K562 (cell line): ENCODE measurements around the gene MYO18A. TPM values are rescaled to one million over a fixed set of nuclear protein-coding genes. Genes with fewer than 3 reads are reported as not detected.

Experiments used
- HMGXB4 ChIP-seq: sonication (generic); formaldehyde crosslinking; IDR thresholded peaks from 2 replicates; pipeline ENCODE4 v1.8.1; 2023; ENCODE audit warnings: mild to moderate bottlenecking, missing genetic modification reagents
- NFYB ChIP-seq: IDR thresholded peaks from 2 replicates; pipeline ENCODE4 v1.6.1; 2011; ENCODE audit warnings: mild to moderate bottlenecking, moderate library complexity; ENCODE audit not compliant: insufficient read length; ENCODE audit errors: extremely low read depth
- NONO ChIP-seq, 2 experiments: fragments of 200-400 bp in 1 of 2; fragments of 450-650 bp in 1 of 2; formaldehyde crosslinking in 1 of 2; IDR thresholded peaks; 2 replicates each; pipeline ENCODE4 v1.6.1; 2017; ENCODE audit warnings: low read depth in 2 of 2, mild to moderate bottlenecking in 2 of 2, moderate library complexity in 2 of 2, low read length in 1 of 2
- PCBP1 ChIP-seq: fragments of 200-400 bp; formaldehyde crosslinking; IDR thresholded peaks from 2 replicates; pipeline ENCODE4 v1.6.1; 2018; ENCODE audit warnings: mild to moderate bottlenecking, low read depth, low read length; ENCODE audit not compliant: poor library complexity, severe bottlenecking
- PHB2 ChIP-seq: fragments of 450-650 bp; IDR thresholded peaks from 2 replicates; pipeline ENCODE4 v1.6.1; 2017; ENCODE audit warnings: low read depth
- PRMT5 ChIP-seq: sonication (generic); formaldehyde crosslinking; IDR thresholded peaks from 2 replicates; pipeline ENCODE4 v1.5.0; 2020; ENCODE audit warnings: missing genetic modification reagents
- TAF15 ChIP-seq: fragments of 200-400 bp; formaldehyde crosslinking; IDR thresholded peaks from 2 replicates; pipeline ENCODE4 v1.6.1; 2017; ENCODE audit warnings: mild to moderate bottlenecking, low read depth, low read length, moderate library complexity
- ZNF3 ChIP-seq: fragments of 250-450 bp; sonication (Bioruptor Pico); IDR thresholded peaks from 2 replicates; pipeline ENCODE4 v1.5.0; 2021; ENCODE audit warnings: mild to moderate bottlenecking, moderate library complexity
- ZNF384 ChIP-seq: IDR thresholded peaks from 2 replicates; pipeline ENCODE4 v1.6.1; 2012; ENCODE audit warnings: low read depth, low read length, improper control_type of control experiment
- ZNF408 ChIP-seq: fragments of 250-450 bp; sonication (Bioruptor Pico); IDR thresholded peaks from 2 replicates; pipeline ENCODE4 v1.4.0; 2020; ENCODE audit warnings: low read depth, mild to moderate bottlenecking, moderate library complexity
- ZNF785 ChIP-seq: fragments of 250-450 bp; sonication (Bioruptor Pico); IDR thresholded peaks from 2 replicates; pipeline ENCODE4 v1.4.0; 2020; ENCODE audit warnings: mild to moderate bottlenecking
- polyA plus RNA-seq, 8 experiments: library from polyadenylated mRNA; depleted of rRNA in 4 of 8; stranded (reverse) in 5 of 8; unstranded in 3 of 8; fragments of >200 nt; fragmentation: Nextera tagmentation in 2 of 8; fragmentation: Illumina TruSeq in 1 of 8; extraction: Ambion mirVana in 2 of 8; extraction: Trizol in 1 of 8; gene quantifications; 2 replicates each; pipeline versions ENCODE4 v1.2.1 to v1.2.3, GENCODE V29; 2011 to 2014; ENCODE audit warnings: inconsistent platforms in 1 of 8, missing spikeins in 1 of 8
- total RNA-seq, 7 experiments: library from RNA; depleted of rRNA in 6 of 7; stranded (reverse); fragments of >200 nt in 6 of 7; fragmentation: Illumina TruSeq in 2 of 7; extraction: Trizol in 2 of 7; gene quantifications; 2 replicates each; pipeline versions ENCODE4 v1.2.1 to v1.2.3, GENCODE V29; 2011 to 2021; ENCODE audit warnings: low replicate concordance in 1 of 7
- TF ChIP-seq, protein P1 (sequence below): fragments of 450-650 bp; IDR thresholded peaks from 2 replicates; pipeline ENCODE4 v1.6.1; 2016
- TF ChIP-seq, protein P2 (sequence below): sonication (generic); formaldehyde crosslinking; IDR thresholded peaks from 2 replicates; pipeline ENCODE4 v1.8.0; 2022; ENCODE audit warnings: missing genetic modification reagents, mild to moderate bottlenecking, borderline replicate concordance
- TF ChIP-seq, protein P3 (sequence below): fragments of 450-650 bp; formaldehyde crosslinking; IDR thresholded peaks from 2 replicates; pipeline ENCODE4 v1.4.0; 2020; ENCODE audit warnings: mild to moderate bottlenecking, mixed read lengths
- TF ChIP-seq, protein P4 (sequence below), 2 experiments: fragments of 450-650 bp; IDR thresholded peaks; 2 replicates each; pipeline ENCODE4 v1.6.1; 2016
- TF ChIP-seq, protein P5 (sequence below), 3 experiments: fragments of 200-800 bp in 1 of 3; sonication (Bioruptor generic) in 1 of 3; sonication (generic) in 1 of 3; formaldehyde crosslinking in 1 of 3; IDR thresholded peaks; 2 replicates each; pipeline versions ENCODE4 v1.6.1 to v1.8.0; 2016 to 2022; ENCODE audit warnings: mild to moderate bottlenecking in 2 of 3, missing compliant biosample characterization in 2 of 3, missing genetic modification characterization in 2 of 3, missing genetic modification reagents in 1 of 3

The MYO18A gene
- total and polyA plus RNA-seq, 9 of the 15 experiments (the other 6 are each of a cell fraction or from before 2014, with no cell fraction given) = 2.5 to 65.4 (median 17.1) TPM

DNA sequence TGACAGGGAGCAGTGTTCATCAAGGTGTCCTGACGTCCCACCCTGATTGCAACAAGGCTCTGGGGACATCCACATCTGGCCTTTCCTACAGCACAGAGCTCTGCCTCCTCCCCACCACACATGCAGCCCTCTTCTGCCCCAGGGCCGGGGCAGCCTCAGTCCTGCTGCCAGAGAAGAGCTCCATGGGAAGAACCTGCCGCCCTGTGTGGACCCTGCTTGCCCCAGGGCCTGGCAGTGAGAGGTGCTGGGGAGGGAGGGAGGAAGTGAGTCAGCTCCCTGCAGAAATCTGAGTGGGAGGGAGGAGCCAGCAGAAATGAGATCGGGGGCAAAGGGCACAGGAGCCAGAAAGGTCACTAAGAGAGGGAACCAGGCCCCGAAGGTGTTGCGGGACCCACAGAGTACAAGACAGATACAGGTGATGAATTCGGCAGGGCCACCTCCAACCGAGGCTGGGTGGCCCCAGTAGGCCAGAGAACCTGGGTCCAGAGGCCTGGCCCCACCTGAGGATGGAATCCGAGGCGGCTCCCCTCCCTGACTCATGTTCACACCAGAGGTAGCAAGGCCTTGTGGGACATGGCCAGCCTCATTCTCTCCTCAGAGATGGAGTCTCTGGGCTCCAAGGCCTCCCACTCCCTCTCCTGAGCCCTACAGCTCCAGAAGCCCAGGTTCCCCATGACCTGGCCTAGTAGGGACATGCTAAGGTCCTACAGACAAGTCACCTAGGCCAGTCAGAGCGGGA lies 24.8 kb downstream of the MYO18A start (continued):
- TF ChIP-seq, protein P1, sequence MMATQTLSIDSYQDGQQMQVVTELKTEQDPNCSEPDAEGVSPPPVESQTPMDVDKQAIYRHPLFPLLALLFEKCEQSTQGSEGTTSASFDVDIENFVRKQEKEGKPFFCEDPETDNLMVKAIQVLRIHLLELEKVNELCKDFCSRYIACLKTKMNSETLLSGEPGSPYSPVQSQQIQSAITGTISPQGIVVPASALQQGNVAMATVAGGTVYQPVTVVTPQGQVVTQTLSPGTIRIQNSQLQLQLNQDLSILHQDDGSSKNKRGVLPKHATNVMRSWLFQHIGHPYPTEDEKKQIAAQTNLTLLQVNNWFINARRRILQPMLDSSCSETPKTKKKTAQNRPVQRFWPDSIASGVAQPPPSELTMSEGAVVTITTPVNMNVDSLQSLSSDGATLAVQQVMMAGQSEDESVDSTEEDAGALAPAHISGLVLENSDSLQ = no peak
- TF ChIP-seq, protein P2, sequence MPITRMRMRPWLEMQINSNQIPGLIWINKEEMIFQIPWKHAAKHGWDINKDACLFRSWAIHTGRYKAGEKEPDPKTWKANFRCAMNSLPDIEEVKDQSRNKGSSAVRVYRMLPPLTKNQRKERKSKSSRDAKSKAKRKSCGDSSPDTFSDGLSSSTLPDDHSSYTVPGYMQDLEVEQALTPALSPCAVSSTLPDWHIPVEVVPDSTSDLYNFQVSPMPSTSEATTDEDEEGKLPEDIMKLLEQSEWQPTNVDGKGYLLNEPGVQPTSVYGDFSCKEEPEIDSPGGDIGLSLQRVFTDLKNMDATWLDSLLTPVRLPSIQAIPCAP = no peak
- TF ChIP-seq NFYB (no peak), ZNF3 (CRISPR knock-in tag) (no peak), ZNF408 (CRISPR knock-in tag) (no peak), PHB2 (no peak), NONO (IDR thresholded peaks at IDR 0.05; ENCODE audit: low read depth in 2 of 2, low read length in 1 of 2) (no peak), HMGXB4 (no peak), PRMT5 (CRISPR knock-in tag) (no peak), ZNF384 (no peak), ZNF785 (no peak), PCBP1 (no peak), TAF15 (no peak)
- TF ChIP-seq, protein P3, sequence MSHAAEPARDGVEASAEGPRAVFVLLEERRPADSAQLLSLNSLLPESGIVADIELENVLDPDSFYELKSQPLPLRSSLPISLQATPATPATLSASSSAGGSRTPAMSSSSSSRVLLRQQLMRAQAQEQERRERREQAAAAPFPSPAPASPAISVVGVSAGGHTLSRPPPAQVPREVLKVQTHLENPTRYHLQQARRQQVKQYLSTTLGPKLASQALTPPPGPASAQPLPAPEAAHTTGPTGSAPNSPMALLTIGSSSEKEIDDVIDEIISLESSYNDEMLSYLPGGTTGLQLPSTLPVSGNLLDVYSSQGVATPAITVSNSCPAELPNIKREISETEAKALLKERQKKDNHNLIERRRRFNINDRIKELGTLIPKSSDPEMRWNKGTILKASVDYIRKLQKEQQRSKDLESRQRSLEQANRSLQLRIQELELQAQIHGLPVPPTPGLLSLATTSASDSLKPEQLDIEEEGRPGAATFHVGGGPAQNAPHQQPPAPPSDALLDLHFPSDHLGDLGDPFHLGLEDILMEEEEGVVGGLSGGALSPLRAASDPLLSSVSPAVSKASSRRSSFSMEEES (CRISPR knock-in tag) = no peak
- TF ChIP-seq, protein P4, sequence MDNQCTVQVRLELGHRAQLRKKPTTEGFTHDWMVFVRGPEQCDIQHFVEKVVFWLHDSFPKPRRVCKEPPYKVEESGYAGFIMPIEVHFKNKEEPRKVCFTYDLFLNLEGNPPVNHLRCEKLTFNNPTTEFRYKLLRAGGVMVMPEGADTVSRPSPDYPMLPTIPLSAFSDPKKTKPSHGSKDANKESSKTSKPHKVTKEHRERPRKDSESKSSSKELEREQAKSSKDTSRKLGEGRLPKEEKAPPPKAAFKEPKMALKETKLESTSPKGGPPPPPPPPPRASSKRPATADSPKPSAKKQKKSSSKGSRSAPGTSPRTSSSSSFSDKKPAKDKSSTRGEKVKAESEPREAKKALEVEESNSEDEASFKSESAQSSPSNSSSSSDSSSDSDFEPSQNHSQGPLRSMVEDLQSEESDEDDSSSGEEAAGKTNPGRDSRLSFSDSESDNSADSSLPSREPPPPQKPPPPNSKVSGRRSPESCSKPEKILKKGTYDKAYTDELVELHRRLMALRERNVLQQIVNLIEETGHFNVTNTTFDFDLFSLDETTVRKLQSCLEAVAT (IDR thresholded peaks at IDR 0.05) = no peak
- TF ChIP-seq, protein P5, sequence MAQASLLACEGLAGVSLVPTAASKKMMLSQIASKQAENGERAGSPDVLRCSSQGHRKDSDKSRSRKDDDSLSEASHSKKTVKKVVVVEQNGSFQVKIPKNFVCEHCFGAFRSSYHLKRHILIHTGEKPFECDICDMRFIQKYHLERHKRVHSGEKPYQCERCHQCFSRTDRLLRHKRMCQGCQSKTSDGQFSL (CRISPR knock-in tag; IDR thresholded peaks at IDR 0.05) = no peak
- TF ChIP-seq, protein P5 (tag; IDR thresholded peaks at IDR 0.05) = no peak
